DMS153 treated with DMSO at 0.1 percent for 48 hours (cell line): ENCODE results near the gene PRKD2.
"Not testable (repeated sequence)": the region's sequence is repeated elsewhere in the genome, so short reads cannot be mapped to it uniquely, and the experiment has no call there.

ENCODE experiments used
- DNase-seq: peaks from one replicate; lab custom pipeline; 2025; ENCODE audit not compliant: unreplicated experiment; lab: John Stamatoyannopoulos, UW

Gene PRKD2

GRCh38 chr19:46634656-46635218 is 82.2 kb downstream of the PRKD2 start:
- no peak for DNase-seq

DNA sequence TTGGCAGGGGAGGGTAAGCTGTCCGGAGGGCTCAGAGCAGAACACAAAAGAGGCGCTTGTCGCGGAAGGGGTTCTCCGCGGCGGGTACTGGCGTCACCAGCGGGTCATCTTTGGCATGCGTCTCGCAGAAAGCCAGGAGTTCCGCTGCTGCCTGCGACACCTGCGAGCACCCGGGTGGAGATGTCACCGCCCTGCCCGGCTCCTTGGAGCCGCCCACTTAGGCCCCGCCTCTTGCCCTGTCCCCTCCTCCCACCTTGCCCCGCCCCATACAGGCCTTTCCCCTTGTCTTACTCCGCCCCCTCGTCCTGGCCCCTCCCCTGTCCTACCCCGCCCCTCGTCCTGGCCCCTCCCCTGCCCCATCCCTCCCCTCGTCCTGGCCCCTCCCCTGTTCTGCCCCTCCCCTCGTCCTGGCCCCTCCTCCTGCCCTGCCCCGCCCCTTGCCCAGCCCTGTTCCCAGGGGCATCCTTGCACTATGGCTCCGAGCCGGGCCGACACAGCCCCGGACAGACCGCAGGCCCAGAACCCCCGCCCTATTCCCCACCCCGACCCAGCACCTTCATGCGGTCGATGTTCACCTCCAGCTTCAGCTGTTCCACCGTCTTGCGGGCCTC is 82.8 kb downstream of the PRKD2 start:
- DNase-seq = peak; percentile 31

DNA sequence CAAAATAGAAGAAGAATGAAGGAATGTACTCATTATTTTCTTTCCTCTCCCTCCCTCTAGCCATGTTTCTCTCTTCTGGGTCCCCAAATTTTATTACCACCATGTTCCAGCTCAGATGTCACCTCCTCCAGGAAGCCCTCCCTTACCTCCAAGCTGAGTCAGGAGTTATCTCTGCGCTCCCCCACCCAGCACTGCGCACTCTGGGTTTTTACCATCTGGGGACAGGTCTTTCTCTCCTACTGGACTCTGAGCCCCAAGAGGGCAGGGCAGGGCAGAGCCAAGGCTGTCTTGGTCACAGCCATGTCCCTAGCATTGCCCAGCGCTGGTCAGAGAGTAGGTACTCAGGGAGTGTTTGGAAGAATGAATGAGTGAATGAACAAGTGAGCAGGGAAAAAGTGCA is 83.8 kb downstream of the PRKD2 start:
- no peak for DNase-seq

- no peak for DNase-seq
Measured at GRCh38 chr19:46631481-46631880, 85.4 kb downstream of the PRKD2 start.

GRCh38 chr19:46630586-46631205 is 86.2 kb downstream of the PRKD2 start:
- no peak for DNase-seq

DNA sequence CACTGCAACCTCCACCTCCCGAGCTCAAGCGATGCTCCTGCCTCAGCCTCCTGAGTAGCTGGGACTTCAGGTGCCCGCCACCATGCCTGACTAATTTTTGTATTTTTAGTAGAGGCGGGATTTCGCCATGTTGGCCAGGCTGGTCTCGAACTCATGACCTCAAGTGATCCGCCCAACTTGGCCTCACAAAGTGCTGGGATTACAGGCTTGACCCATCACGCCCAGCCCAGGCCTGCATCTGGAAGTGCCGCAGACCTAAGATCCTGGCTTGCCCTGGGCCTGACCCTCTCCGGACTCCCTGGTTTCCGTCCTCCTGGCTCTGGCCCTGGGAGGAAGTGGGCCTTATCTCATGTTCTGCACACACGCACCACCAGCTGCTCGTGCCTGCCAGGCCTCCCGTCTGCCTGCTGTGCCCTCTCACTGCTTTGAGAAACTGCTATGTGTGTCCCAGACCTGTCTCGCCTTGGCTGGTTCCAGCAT is 87.3 kb downstream of the PRKD2 start:
- no peak for DNase-seq

GRCh38 chr19:46628970-46629369 is 87.9 kb downstream of the PRKD2 start:
- not testable (repeated sequence) for DNase-seq

GRCh38 chr19:46626446-46626845 is 90.5 kb downstream of the PRKD2 start:
- no peak for DNase-seq

GRCh38 chr19:46625731-46626130 is 91.2 kb downstream of the PRKD2 start:
- DNase-seq = no peak

DNA sequence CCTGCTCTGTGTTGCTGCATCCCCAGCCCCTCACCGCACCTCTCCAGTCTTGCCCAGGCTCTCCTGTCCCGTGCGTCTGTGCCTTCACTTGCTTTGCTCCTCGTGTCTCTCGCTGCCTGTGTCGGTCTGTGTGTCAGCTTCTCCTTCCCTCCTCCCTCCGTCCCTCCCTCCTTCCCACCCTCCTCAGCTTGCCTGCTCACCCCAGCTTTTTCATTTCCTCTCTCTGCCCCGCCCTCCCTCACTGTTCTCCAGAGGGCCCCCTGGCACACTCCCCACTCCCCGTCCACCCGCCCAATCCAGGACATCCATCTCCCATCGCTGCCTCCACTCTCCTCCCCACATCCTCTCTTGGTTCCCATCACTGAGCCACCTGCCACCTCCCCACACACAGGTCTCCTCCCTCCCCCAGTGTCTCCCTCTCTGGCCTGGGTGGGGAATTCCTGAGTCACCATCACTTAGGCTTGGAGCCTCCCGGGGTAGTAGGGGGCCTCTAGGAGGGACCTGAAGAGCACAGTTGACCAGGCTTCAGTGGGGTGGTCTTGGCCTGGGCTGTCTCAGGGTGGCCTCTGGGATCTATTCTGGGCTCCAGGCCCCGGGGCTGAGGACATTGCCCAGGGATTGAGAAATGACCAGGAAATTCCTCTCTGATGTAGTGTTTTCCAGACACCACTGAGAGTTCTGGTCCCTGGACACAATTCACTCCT is 91.8 kb downstream of the PRKD2 start, which contains the start of gene PTGIR:
PTGIR (minus strand) TSS at position 132 of the 704 bp plus-strand sequence. CDS start 864 bp downstream, outside the sequence.
- no peak for DNase-seq
